Fibroblast of lung (primary cell): ENCODE data around the gene SLC5A8. TPM values are rescaled to one million over a fixed set of nuclear protein-coding genes. Genes with fewer than 3 reads are reported as not detected.
"Not testable (repeated sequence)": the region's sequence is repeated elsewhere in the genome, so short reads cannot be mapped to it uniquely, and the experiment has no call there.

Source experiments
- DNase-seq, 2 donors: peaks; one replicate each; pipeline versions ENCODE4 v3.0.0 to v3.0.0-alpha.2; 2010; ENCODE audit warnings: low read depth in 2 of 2
- H2AFZ ChIP-seq: 2 replicates; pipeline ENCODE4 v1.5.1; 2012; ENCODE audit warnings: low read length, control low read depth, inconsistent platforms
- H3K27ac ChIP-seq: 2 replicates; pipeline ENCODE4 v1.5.1; 2011; ENCODE audit warnings: low read length, control low read depth; ENCODE audit not compliant: insufficient read depth
- H3K27me3 ChIP-seq: 2 replicates; pipeline ENCODE4 v1.5.1; 2011; ENCODE audit warnings: mild to moderate bottlenecking, low read length; ENCODE audit not compliant: control insufficient read depth, insufficient read depth
- H3K36me3 ChIP-seq: 2 replicates; pipeline ENCODE4 v1.5.1; 2011; ENCODE audit warnings: low read length; ENCODE audit not compliant: control insufficient read depth, insufficient read depth
- H3K4me1 ChIP-seq: 2 replicates; pipeline ENCODE4 v1.5.1; 2011; ENCODE audit warnings: low read length; ENCODE audit not compliant: control insufficient read depth, insufficient read depth; ENCODE audit errors: extremely low read depth
- H3K4me2 ChIP-seq: 2 replicates; pipeline ENCODE4 v1.5.1; 2011; ENCODE audit warnings: low read length, control low read depth; ENCODE audit not compliant: insufficient read depth; ENCODE audit errors: extremely low read depth
- H3K4me3 ChIP-seq, 4 experiments: fragments of 200-600 bp in 1 of 4; sonication (generic) in 1 of 4; replicated peaks in 1 of 4; 2 replicates each; pipeline ENCODE4 v1.5.1; 2011 to 2016; ENCODE audit warnings: low read length in 4 of 4, low read depth in 3 of 4, mild to moderate bottlenecking in 3 of 4, control low read depth in 2 of 4, inconsistent platforms in 1 of 4, mixed read lengths in 1 of 4; ENCODE audit not compliant: insufficient read depth in 1 of 4; ENCODE audit errors: control extremely low read depth in 1 of 4
- H3K79me2 ChIP-seq: 2 replicates; pipeline ENCODE4 v1.5.1; 2012; ENCODE audit warnings: mild to moderate bottlenecking, low read length, inconsistent platforms; ENCODE audit not compliant: control insufficient read depth, insufficient read depth
- H3K9ac ChIP-seq: 2 replicates; pipeline ENCODE4 v1.5.1; 2011; ENCODE audit warnings: mild to moderate bottlenecking, low read length, control low read depth; ENCODE audit not compliant: insufficient read depth
- H3K9me3 ChIP-seq: 2 replicates; pipeline ENCODE4 v1.5.1; 2012; ENCODE audit warnings: low read depth, low read length; ENCODE audit not compliant: control insufficient read depth, insufficient read depth
- H4K20me1 ChIP-seq: 2 replicates; pipeline ENCODE4 v1.5.1; 2011; ENCODE audit warnings: low read length; ENCODE audit not compliant: control insufficient read depth, insufficient read depth; ENCODE audit errors: extremely low read depth
- EZH2 ChIP-seq: IDR thresholded peaks from 2 replicates; pipeline ENCODE4 v1.5.1; 2012; ENCODE audit warnings: low read length, control low read depth, mild to moderate bottlenecking; ENCODE audit errors: missing control alignments
- polyA plus RNA-seq, 2 donors: library from polyadenylated mRNA; depleted of rRNA in 1 of 2; stranded (reverse) in 1 of 2; unstranded in 1 of 2; fragments of >200 nt; gene quantifications; 2 replicates each; pipeline ENCODE4 v1.2.1, GENCODE V29; 2011 to 2012; ENCODE audit warnings: missing spikeins in 1 of 2
- total RNA-seq: library from RNA; depleted of rRNA; stranded (reverse); fragments of >200 nt; gene quantifications from 2 replicates; pipeline ENCODE4 v1.2.1, GENCODE V29; 2014
- TF ChIP-seq, protein P1 (sequence below), 2 donors: IDR thresholded peaks in 1 of 2; conservative IDR thresholded peaks in 1 of 2; 1 replicate in 1 of 2; 2 replicates in 1 of 2; pipeline ENCODE4 v1.5.1; 2011 to 2012; ENCODE audit warnings: low read length in 2 of 2, control low read depth in 1 of 2, inconsistent platforms in 1 of 2, low read depth in 1 of 2, mild to moderate bottlenecking in 1 of 2

Gene SLC5A8
- total and polyA plus RNA-seq, 2 donors (not counting 1 experiment from before 2014, with no cell fraction given), result not detected

DNA sequence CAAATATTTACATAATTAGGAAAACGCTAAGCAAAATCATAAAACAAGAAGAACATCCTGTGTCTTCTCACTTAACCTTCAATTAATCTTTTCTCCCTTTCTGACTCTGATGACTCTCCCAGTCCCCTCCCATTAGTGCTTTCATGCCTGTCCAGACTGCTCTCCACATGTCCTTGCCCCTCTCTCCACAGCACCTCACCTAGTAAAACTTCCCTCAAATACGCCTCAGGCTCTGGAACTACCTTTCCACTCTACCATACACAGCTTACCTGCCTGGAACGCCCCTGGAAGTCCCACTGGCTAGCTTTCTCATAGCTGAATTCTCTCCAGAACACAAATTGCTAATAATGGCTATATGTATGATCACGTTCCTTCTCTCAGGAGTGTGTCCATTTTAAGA, 44.7 kb downstream of the SLC5A8 start:
- H3K4me3 ChIP-seq, result no peak overlapping the region
- no peak overlapping the region for H3K27ac ChIP-seq
- DNase-seq, result no peak
- H2AFZ ChIP-seq, result no peak overlapping the region
- H3K36me3 ChIP-seq, result no peaks in the 10 kb centered on the region
- no peaks in the 10 kb centered on the region for H3K4me1 ChIP-seq
- no peak overlapping the region for H3K9ac ChIP-seq
- H3K9me3 ChIP-seq, result no peaks in the 10 kb centered on the region
- no peaks in the 10 kb centered on the region for H4K20me1 ChIP-seq
- H3K79me2 ChIP-seq, result no peaks in the 10 kb centered on the region
- H3K27me3 ChIP-seq, result no peaks in the 10 kb centered on the region
- H3K4me2 ChIP-seq, result no peak overlapping the region
- TF ChIP-seq EZH2, result no peak
- TF ChIP-seq, protein P1, sequence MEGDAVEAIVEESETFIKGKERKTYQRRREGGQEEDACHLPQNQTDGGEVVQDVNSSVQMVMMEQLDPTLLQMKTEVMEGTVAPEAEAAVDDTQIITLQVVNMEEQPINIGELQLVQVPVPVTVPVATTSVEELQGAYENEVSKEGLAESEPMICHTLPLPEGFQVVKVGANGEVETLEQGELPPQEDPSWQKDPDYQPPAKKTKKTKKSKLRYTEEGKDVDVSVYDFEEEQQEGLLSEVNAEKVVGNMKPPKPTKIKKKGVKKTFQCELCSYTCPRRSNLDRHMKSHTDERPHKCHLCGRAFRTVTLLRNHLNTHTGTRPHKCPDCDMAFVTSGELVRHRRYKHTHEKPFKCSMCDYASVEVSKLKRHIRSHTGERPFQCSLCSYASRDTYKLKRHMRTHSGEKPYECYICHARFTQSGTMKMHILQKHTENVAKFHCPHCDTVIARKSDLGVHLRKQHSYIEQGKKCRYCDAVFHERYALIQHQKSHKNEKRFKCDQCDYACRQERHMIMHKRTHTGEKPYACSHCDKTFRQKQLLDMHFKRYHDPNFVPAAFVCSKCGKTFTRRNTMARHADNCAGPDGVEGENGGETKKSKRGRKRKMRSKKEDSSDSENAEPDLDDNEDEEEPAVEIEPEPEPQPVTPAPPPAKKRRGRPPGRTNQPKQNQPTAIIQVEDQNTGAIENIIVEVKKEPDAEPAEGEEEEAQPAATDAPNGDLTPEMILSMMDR (conservative IDR thresholded peaks at IDR 0.05 in 1 of 2, IDR thresholded peaks at IDR 0.05 in 1 of 2; ENCODE audit: low read depth in 1 of 2, low read length in 2 of 2), result no peak

DNA sequence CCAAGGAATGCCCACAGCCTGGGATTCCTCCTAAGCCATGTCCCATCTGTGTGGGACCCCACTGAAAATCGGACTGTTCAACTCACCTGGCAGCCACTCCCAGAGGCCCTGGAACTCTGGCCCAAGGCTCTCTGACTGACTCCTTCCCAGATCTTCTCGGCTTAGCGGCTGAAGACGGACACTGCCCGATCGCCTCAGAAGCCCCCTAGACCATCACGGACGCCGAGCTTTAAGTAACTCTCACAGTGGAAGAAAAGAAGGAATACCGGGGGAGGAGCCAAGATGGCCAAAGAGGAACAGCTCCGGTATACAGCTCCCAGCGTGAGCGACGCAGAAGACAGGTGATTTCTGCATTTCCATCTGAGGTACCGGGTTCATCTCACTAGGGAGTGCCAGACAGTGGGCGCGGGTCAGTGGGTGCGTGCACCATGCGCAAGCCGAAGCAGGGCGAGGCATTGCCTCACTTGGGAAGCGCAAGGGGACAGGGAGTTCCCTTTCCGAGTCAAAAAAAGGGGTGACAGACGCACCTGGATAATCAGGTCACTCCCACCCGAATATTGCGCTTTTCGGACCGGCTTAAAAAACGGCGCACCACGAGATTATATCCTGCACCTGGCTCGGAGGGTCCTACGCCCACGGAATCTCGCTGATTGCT, 64.1 kb downstream of the SLC5A8 start:
- not testable (repeated sequence) for H3K4me1 ChIP-seq, H3K79me2 ChIP-seq, H3K27ac ChIP-seq, H2AFZ ChIP-seq, H3K4me3 ChIP-seq, DNase-seq, H4K20me1 ChIP-seq, H3K36me3 ChIP-seq, H3K9me3 ChIP-seq, H3K4me2 ChIP-seq, H3K27me3 ChIP-seq, H3K9ac ChIP-seq

DNA sequence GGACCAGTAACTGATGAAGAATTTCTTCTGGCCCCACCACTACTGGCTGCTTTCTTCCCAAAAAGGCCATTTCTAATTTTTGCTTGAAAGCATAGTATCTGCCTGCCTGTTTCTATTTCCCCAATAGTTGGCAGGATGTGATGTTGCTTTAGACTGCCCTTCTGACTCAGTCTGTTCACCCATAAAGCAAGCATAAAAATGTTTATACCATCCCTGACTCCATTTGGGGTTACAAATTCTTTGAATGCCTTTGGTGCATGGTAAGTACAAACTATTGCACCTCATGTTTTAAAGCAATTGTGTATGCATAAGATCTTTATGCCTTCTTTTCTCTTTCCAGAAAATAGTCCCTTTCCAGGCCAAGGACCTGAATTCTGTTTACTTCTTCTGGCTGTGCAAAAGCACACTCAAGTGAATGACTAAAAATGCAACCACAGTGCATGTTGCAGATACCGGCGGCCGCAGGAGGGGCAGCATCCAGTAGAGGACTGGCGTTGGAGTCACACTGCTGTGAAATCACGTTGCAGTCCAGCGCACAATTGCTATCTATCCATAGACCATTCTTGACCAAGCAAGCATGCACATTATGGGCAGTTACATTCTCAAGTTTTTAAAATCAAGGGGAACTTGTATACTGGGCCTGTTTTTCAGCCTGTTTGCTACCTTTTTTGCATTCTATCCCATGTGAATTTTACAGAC, 82.4 kb downstream of the SLC5A8 start:
- H3K4me2 ChIP-seq, result peak overlapping the region; percentile 40
- no peaks in the 10 kb centered on the region for H3K36me3 ChIP-seq
- TF ChIP-seq, protein P1 (conservative IDR thresholded peaks at IDR 0.05 in 1 of 2, IDR thresholded peaks at IDR 0.05 in 1 of 2; ENCODE audit: low read depth in 1 of 2, low read length in 2 of 2), result no peak
- no peak for TF ChIP-seq EZH2
- H3K27me3 ChIP-seq, result no peaks in the 10 kb centered on the region
- no peaks in the 10 kb centered on the region for H4K20me1 ChIP-seq
- no peaks in the 10 kb centered on the region for H3K9me3 ChIP-seq
- no peak overlapping the region for H3K9ac ChIP-seq
- peak overlapping the region; percentile 38 for H3K27ac ChIP-seq
- no peaks in the 10 kb centered on the region for H3K79me2 ChIP-seq
- H2AFZ ChIP-seq, result peak overlapping the region; percentile 23
- H3K4me3 ChIP-seq, result no peak overlapping the region
- peaks cover 7% of the 10 kb centered on the region for H3K4me1 ChIP-seq
- peak; percentile 60 to 79 for DNase-seq
